GM19023 (cell line): ENCODE data around the gene PAQR5.
"Not testable (repeated sequence)": the region's sequence is repeated elsewhere in the genome, so short reads cannot be mapped to it uniquely, and the experiment has no call there.

Experiments used
- ATAC-seq: cut with Tn5 transposase; IDR thresholded peaks from one replicate; pipeline ENCODE4 v1.9.1; 2021; ENCODE audit warnings: mild to moderate bottlenecking, moderate library complexity; ENCODE audit not compliant: unreplicated experiment

The PAQR5 gene, protein sequence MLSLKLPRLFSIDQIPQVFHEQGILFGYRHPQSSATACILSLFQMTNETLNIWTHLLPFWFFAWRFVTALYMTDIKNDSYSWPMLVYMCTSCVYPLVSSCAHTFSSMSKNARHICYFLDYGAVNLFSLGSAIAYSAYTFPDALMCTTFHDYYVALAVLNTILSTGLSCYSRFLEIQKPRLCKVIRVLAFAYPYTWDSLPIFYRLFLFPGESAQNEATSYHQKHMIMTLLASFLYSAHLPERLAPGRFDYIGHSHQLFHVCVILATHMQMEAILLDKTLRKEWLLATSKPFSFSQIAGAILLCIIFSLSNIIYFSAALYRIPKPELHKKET

DNA sequence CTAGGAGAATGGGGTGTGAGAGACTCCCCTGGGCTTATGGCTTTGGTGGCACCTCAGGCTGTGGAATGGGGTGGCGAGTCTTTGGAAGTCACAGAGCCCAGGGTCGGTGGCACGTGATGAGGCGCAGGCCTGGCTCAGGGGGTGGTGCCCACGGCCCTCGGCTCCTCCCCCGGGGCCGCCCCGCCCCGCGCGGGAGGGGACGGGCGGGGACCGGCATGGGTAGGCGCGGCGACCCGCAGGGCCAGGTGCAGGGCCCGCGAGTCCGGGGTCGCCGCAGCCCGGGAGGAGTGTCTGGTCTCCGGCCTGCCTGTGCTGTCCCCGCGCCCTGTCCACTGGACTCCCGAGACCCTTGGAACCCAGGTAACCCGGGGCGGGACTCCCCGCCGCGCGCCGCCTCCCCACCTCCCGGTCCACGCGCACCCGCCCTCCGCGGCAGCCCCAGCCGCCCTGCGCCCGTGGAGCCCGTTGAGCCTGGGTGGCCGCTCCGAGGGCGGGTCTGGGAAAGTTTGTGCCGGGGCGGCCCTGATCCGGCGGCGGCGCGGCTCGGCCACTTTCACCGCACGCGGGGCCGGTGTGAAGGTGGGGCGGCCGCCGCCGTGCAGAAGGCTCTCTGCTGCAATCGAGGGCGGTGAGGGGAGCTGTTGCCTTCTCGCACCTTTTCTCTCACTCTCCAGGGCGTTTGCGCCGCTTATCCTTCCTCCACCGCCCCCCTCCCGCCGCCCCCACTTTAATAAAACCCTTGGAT, at the start of gene PAQR5:
PAQR5 (plus strand) TSS at position 216 of the 745 bp plus-strand sequence. CDS start 61,169 bp downstream, outside the sequence.
- ATAC-seq, result no peak

DNA sequence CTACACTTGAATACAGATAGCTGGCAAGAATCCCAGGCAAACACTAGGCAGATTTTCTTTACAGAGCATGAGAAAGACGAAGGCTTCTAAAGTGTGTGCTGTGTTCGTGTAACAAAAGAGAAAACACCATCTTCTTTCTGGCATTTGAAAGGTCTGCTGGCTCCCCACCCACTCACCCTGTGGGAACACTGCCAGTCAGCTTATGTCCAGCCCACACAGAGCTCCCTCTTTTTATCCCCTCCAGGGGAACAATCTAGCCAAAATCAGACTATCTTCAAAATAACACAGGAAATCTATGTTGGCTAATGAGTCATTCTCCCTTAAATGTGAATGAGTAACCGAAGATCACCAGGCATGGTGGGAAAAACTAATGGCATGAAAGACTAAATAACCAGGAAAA, 45.6 kb upstream of the PAQR5 start:
- no peak for ATAC-seq

DNA sequence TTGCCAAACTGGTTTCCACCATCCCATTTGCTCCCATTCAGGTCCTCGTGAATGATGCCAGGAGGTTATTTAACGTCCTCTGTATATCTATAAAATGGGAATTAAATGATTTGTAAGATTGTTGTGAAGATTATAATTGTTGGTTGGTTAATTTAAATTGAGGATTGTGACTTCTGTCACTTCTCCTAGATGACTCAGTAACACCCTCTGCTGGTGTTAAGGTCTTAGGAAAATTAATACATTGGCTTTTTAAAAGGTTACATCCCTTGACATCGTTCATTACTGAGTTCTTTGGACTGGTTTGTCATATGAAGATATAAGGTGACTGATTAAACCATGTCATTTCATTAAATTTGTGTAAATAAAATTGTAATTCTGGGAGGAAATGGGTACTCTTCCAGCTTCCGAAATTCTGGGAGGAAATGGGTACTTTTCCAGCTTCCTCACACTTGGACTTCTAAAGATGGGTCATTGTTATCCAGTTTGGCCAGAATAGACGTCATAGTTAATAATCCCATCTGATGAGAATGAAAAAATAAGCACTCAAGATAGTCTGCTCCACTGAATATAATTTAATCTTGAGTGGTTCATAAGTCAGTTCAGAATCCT, 33.3 kb upstream of the PAQR5 start:
- no peak for ATAC-seq

DNA sequence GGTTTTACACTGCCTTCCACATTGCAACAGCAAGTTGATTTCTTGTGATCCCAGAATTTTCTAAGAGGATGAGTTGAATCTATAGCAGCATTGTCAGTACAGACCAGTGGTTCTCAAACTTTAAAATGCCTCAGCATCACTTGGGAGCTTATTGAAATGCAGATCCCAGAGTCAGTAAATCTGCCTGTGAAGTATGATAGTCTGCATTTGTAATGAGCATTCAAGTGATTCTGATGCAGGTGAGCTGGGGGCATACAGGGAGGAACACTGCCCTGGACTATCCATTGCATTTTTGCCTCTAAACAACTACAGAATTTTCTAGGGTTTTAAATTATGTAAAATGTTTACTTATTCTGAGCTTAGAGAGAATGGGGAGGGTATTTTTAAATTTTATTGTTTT, 27.5 kb upstream of the PAQR5 start:
- no peak for ATAC-seq

DNA sequence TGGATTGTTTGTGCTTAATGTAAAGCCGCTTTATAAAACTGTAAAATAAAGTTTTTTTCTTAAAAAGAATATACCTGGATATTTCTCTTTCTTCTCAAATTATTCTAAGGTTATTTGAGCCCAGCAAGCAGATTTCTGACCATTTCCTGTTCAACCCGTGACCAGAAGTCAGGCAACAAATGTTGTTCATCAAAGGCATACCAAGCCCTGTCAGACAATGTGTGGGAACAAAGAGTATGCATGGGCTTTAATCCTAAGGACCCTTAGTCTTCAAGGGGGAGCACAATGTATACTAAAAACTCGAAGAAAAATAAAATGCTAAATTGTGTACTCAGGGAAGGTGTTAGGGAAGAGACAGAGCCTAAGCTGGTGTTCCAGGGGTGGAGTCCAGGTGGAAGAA, 26.6 kb upstream of the PAQR5 start:
- ATAC-seq, result no peak

DNA sequence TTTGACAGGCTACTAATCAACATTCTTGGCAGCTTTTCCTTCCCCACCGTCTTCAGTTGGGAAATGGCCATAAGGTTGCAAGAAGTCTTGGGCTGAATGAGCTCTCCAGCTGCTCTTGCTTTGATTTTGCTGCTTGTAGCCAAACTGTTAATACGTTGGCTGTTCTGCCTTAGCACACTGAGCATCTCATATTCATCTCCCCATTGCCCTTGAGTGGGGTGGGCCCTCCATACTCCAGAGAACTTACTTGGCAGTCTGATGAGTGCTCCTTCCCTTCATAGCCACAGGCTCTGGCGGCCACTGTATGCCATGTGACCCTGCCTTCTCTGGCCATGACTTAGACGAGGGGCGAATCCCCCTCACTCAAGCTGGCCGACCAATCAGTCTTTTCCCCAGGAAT, 25.8 kb upstream of the PAQR5 start:
- ATAC-seq, result no peak

DNA sequence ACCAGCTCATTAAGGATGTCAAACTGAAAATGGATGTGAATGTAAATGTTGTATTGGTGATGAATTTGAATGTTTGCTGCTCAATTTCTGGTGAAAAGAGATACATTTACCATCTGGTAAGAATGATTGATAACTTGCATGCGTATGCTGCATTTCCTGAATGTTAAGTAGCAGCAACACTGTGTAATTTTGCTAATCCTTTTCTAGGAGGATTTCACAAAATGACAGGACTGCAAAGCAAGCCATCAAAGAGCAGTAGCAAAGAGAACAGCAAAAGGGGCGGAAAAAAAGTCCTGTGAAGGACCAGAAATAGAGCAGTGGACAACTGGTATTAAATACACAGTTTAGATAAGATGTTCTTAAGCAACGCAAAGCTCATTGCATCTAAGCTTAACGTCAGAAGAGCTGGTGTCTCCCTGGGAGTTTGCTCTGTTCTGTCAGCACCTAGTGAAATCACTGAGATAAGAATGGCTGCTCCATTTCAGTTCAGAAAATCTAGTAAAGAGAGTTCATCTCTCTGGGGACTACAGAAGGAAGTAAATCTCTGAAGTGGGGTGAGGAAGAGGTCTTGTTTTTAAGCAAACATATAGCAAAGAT, 23.5 kb upstream of the PAQR5 start:
- ATAC-seq, result no peak

DNA sequence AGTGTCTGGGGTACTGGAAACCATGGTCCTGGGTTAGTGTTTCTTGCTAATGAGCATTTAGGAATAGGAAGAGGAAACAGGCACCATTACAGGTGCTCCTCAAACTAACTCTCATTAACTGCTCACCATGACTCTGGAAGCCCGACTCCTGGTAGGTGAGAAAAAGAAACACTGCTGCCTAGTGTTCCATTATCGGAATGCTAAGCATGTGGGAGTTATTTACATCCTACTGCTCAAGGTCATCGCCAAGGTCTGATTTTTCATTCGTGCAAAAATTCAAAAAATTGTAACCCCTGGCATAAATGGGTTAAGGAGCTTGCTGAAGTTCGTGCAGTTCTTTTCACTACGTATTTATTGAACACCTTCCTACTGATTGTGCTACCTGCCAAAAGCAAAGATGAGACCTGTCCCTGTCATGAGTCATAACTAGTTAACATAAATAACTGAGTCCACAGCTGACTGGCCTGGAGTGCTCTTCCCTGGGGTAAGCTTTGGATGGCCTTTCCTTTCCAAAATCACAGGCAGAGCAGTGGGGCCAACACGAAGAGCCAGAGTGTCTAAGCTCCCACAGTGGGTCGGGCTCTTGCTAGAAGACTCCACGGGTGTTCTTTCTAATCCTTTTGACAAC, 22.7 kb upstream of the PAQR5 start:
- ATAC-seq, result no peak

DNA sequence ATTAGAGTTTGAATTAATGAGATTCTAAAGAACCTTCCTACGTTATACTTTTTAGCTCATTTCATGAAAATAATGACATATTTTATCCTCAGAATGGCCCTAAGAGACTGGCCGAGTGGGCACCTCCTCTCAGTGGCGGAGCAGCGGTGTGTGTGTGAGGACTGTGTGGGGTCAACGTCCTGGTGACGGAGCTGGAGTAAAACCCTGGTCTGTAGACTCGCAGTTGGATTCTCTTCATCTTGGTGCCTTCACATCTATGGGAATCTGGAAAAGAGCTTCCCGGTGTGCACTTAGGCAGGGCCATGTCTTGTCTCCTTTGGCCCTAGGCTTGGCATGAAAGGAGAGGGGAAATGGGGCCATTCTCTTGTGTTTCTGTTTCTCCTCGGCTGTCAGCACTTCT, 21.4 kb upstream of the PAQR5 start:
- no peak for ATAC-seq

DNA sequence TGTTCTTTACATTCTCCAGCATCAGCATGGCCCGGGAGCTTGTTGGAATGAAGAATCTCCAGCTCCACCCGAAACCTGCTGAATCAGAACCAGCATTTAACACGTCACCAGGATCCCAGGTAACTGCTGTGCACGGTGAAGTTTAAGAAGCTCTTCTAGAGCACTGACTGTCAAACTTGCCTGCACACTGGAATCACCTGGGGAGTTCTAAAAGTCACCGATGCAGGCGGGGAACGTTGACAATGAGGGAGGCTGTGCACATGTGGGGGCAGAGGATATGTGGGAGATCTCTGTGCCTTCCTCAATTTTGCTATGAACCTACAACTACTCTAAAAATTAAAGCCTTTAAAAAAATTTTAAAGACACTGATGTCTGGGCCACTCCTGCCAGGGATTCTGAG, 19.1 kb upstream of the PAQR5 start:
- no peak for ATAC-seq

DNA sequence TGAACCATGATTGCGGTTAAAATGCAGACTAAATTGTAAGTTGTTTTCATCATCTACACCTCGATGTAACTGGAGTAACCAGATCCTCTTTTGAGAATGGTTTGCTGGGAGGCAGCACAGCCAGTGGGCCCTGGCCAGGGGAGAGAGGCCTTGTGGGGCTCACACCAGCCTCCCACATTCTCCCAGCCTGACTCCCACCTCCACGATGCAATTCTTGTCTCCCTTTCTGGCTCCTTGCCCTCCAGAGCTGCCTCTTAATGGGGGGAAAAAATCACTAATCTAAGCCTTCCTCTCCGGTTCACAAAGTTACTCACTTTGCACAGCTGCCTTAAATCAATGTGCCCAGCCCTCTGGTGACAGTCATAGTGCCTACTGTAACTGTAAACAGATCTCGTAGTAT, 17.9 kb upstream of the PAQR5 start:
- ATAC-seq, result no peak

DNA sequence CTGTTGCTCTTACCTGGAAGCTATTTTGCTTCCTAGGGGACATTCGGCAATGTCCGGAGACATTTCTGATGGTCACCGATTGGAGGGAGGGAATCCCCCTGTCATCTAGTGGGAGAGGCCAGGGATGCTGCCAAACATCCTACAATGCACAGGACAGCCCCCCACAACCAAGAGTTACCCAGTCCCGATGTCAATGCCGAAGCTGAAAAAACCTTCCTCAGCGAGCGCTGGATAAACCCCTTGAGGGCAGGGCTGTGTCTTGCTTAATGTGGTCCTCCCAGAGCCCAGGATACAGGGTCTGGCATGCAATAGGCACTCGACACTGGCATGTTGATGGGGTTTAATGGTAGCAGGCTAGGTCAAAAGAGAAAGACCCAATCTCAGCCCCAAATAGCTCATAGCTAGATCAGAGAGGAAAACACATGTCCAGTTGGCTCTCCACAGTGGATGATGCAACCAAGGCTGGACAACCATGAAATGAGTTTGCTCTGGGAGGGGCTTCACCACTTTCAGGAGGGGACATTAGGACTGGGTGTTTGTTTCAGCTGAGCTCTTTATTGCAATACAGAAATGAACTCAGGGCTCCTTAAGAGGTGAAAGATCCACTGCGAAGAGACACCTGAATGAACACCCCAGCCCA, 16.5 kb upstream of the PAQR5 start:
- no peak for ATAC-seq

DNA sequence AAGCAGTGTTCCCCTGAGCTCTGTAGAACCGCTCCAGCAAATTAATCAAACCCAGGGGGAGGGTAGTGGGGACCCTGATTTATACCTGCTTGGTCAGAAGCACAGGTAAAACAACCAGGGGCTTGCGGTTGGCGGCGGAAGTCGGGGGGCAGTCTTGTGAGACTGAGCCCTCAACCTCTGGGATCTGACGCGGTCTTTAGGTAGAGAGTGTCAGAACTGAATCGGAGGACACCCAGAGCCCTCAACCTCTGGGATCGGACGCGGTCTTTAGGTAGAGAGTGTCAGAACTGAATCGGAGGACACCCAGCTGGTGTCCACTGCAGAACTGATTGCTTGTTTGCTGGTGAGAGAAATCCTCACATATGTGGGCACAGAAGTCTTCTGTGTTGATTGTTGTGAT, 12.9 kb upstream of the PAQR5 start:
- ATAC-seq, result no peak

DNA sequence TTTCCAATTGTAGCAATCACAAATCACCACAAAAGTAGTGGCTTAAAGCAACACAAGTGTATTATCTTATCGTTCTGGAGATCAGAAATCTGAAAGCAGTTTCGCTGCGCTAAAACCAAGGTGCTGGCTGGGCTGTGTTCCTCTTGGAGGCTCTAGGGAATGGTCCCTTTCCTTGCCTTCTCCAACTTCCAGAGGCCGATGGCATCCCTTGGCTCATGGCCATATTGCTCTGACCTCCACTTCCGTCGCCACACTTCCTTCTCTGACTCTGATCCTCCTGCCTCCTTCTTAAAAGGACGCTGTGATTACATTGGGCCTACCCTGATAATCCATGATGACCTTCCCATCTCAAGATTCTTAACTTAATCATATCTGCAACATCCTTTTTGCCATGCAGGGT, 10.7 kb upstream of the PAQR5 start:
- no peak for ATAC-seq

DNA sequence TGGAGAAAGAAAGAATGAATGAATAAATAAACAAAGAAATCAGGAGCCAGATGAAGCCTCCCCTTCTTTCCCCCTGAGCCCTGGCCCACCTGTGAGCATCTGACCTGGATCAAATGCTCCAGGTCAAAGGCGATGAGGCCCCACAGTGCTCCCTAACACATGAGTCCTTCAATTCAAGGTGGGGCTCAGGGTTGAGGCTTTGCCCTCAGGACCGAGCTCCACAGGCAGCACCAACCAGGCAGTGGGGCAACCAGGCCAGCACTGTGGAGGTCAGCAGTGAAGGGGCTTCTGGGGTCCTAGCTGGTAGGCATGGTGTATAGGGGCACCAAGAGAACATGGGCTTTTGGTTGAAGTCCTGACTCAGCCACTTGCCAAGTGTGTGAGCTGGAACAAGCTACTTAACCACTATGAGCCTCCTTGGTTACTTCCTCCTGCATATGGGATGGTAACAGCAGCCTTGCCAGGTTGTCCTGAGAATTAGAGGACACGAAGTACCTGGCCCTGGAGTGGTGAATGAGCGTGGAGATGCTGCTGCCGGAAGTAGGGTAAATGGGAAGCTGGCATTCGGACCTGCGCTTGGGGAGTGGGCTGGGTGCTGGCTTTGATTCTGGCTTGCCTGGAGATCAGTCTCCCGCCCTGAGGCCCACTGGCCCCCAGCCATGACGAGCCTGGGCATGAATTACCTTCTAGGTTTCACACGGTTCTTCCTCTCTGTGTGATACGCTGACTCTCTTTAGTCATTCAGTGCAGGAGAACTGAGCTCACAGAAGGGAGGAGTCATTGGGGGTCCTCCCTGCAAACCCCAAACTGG, 10.0 kb upstream of the PAQR5 start:
- no peak for ATAC-seq

DNA sequence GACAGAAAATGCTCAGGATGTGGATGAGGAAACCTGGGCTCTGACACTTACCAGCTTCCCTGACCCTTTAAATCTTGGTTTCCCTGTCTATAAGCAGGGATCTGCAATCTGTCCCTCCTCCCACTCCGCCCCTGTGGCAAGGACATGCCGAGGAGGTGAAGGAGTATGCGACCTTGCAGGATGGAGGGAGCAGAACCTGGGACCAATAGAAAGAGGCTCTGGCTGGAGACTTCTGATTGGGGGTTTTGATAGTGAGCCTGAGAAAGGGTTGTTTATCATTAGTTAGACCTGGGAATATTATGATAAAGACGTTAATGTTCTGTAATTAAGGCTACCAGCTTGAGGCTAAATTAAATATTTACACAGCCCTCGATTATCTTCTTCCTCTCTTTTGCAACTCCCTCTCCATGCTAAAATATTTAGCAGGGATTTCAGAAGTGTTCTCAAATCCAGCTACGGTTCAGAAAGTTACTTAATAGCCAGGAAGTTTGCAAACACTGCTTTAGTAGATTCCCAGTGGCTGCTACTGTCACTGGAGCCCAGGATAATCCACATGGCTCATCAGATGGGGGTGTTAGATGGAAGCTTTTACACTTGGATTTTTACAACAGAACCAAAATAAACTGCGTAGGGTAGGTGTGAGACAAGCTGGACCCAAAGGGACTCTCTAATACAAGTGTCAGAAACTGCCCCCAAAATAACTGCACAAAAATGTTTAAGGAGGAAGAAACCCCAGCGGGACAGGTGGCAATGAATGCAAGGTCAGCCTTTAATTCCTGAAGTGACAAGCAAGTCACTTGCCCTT, 9.2 kb upstream of the PAQR5 start:
- ATAC-seq, result no peak

DNA sequence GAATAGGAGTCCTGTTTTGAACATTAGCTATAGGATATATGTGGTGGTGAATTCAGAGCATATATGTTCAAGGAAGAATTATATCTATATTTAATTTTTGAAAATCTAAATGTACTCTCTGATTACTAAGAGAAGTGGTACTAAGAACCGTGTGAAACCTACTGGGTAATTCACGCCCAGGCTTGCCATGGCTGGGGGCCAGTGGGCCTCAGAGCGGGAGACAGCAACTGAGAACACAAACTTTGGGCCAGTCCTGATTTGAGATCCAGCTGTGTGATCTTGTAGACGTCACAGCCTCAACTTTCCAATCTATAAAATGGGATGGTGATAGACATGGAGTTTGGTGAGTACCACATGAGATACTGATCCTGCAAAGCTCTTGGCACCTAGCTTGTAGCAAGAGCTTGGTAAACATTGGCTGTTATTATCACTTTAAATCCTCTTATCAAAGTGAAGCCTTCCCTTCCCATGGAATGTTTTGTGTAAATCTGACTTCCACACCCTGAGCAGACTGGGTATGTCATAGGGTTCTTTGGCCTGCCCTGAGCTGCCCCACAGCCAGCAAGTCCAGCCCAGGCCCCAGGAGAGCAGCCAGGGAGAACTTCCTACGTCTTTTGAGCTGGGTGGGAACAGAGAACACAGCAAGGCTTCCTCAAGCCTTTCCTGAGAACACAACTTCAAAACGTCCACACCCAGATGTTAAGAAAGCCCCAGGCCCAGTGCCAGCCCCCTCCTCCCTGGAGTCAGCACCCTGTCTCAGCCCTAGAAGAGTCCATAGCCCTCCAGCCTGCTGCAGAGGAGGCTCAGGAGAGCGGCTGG, 8.2 kb upstream of the PAQR5 start:
- no peak for ATAC-seq

DNA sequence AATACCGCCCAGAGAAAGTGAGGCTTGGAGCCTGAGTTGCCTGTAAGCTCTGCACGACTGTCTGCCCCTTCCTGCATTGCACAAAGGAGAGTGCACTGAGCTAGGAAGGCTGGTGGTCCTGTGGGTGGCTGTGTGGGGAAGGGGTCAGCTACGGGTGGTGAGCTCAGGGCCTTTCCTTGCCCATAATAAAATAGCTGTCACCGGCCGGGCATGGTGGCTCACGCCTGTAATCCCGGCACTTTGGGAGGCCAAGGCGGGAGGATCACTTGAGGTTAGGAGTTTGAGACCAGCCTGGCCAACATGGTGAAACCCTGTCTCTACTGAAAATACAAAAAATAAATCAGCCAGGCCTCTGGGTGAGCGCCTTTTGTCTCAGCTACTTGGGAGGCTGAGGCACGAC, 7.1 kb upstream of the PAQR5 start:
- not testable (repeated sequence) for ATAC-seq
